DOHH2 (cell line): ENCODE data around the gene CPLX1.

Experiments used
- H3F3A ChIP-seq: fragments of 200-600 bp; sonication (generic), shearing (Covaris generic); 2 replicates; pipeline ENCODE4 v1.6.0; 2016; ENCODE audit warnings: antibody characterized with exemption, mild to moderate bottlenecking; ENCODE audit not compliant: control insufficient read depth, insufficient read depth
- H3K27ac ChIP-seq: fragments of 200-600 bp; sonication (generic); 2 replicates; pipeline ENCODE4 v1.5.1; 2014; ENCODE audit warnings: low read depth, mild to moderate bottlenecking, low read length, moderate library complexity
- H3K27me3 ChIP-seq: fragments of 200-600 bp; sonication (generic); 2 replicates; pipeline ENCODE4 v1.6.1; 2014; ENCODE audit warnings: mild to moderate bottlenecking, low read length, mixed read lengths; ENCODE audit not compliant: control insufficient read depth
- H3K36me3 ChIP-seq: fragments of 200-600 bp; sonication (generic); 2 replicates; pipeline ENCODE4 v1.6.1; 2014; ENCODE audit warnings: mild to moderate bottlenecking, low read length, moderate library complexity, mixed read lengths; ENCODE audit not compliant: control insufficient read depth
- H3K4me1 ChIP-seq: fragments of 200-600 bp; sonication (generic); 2 replicates; pipeline ENCODE4 v1.6.1; 2014; ENCODE audit warnings: mild to moderate bottlenecking, low read length, mixed read lengths; ENCODE audit not compliant: control insufficient read depth
- H3K4me2 ChIP-seq: fragments of 200-600 bp; sonication (generic); 2 replicates; pipeline ENCODE4 v1.6.0; 2014; ENCODE audit warnings: mild to moderate bottlenecking, low read length, moderate library complexity
- H3K4me3 ChIP-seq: fragments of 200-600 bp; sonication (generic); 2 replicates; pipeline ENCODE4 v1.5.1; 2014; ENCODE audit warnings: mild to moderate bottlenecking, low read length, mixed read lengths
- H3K79me2 ChIP-seq: fragments of 200-600 bp; sonication (generic); 2 replicates; pipeline ENCODE4 v1.6.1; 2014; ENCODE audit warnings: mild to moderate bottlenecking, low read length, mixed read lengths; ENCODE audit not compliant: control insufficient read depth
- H3K9me2 ChIP-seq: fragments of 200-600 bp; sonication (generic); replicated peaks from 2 replicates; pipeline ENCODE4 v1.6.1; 2014; ENCODE audit warnings: mild to moderate bottlenecking, low read length, mixed read lengths; ENCODE audit not compliant: control insufficient read depth
- H3K9me3 ChIP-seq: fragments of 200-600 bp; sonication (generic); 2 replicates; pipeline ENCODE4 v1.6.1; 2014; ENCODE audit warnings: antibody characterized with exemption, low read length, mixed read lengths; ENCODE audit not compliant: control insufficient read depth, insufficient read depth
- H4K20me1 ChIP-seq: fragments of 200-600 bp; sonication (generic); 2 replicates; pipeline ENCODE4 v1.6.0; 2014; ENCODE audit warnings: low read depth, mild to moderate bottlenecking, antibody characterized with exemption, low read length, moderate library complexity; ENCODE audit not compliant: control insufficient read depth, insufficient read depth
- CTCF ChIP-seq: fragments of 200-600 bp; sonication (generic); IDR thresholded peaks from one replicate; pipeline ENCODE4 v1.5.1; 2014; ENCODE audit warnings: antibody characterized with exemption, mild to moderate bottlenecking, low read depth, low read length; ENCODE audit not compliant: poor library complexity, severe bottlenecking
- EZH2phosphoT487 ChIP-seq: fragments of 200-600 bp; sonication (generic); IDR thresholded peaks from 2 replicates; pipeline ENCODE4 v1.6.1; 2017; ENCODE audit warnings: borderline replicate concordance, mild to moderate bottlenecking, antibody characterized with exemption, low read length, moderate library complexity, mixed read lengths

CPLX1 gene

DNA sequence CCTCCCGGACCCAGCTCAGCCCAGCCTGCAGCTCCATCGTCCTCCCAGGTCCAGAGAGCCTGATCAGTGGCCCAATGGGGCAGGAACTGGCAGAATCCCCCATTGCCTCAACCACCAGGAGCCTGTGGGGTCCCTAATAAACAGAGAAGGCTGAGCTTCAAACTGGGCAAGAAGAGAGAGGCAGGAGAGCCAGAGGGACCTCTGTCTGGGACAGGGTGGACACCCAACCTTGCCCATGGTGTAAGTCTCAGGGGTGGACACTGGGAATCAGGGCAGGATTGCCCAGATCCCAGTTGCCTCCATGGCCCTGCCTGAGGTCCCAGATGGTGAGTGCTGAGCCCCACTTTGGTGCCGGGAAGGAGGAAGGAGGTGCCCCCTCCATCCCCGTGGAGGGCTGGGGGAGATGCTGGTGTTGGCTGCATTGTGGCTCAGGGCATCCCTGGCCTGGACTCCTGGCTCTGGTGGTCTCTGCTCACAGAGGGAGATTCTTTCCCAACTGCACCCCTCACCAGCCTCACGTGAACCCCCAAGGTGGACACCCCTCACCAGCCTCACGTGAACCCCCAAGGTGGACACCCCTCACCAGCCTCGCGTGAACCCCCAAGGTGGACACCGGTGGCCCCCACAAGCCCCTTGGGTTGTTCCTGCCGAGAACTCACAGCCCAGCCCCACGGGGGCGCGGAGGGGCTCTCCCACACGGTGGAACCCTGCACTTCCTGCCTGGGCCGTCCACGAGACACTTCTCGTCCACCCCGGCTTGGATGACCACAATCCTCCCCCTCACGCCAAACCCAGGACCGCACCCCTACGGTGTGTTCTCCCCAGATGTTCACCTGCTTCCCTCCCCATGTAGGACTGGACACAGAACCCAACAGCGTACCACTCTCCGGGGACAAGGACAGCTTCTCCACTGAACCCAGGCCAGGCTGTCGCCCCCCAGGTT, 5.4 kb downstream of the CPLX1 start:
- H3K27me3 ChIP-seq = peaks cover 8% of the 10 kb centered on the region
- H3K79me2 ChIP-seq = no peaks in the 10 kb centered on the region
- no peaks in the 10 kb centered on the region for H3K9me3 ChIP-seq

GRCh38 chr4:819401-820229, 6.3 kb downstream of the CPLX1 start:
- H3F3A ChIP-seq = 0 out of 2 replicates have a peak, but pooled peaks cover 2% of the 10 kb centered on the region
- no peaks in the 10 kb centered on the region for H4K20me1 ChIP-seq
- TF ChIP-seq EZH2phosphoT487 = no peak

More for the DNA sequence above, 5.4 kb downstream of the CPLX1 start:
- TF ChIP-seq CTCF = no peak
- no peak for TF ChIP-seq EZH2phosphoT487
- Histone ChIP-seq H3K27ac (no peak overlapping the region), H3K4me3 (no peak overlapping the region), H4K20me1 (no peaks in the 10 kb centered on the region), H3K4me1 (peaks cover 9% of the 10 kb centered on the region), H3K36me3 (no peaks in the 10 kb centered on the region), H3K9me2 (no peaks in the 10 kb centered on the region), H3F3A (0 out of 2 replicates have a peak, but pooled peaks cover 2% of the 10 kb centered on the region), H3K4me2 (no peak overlapping the region)

DNA sequence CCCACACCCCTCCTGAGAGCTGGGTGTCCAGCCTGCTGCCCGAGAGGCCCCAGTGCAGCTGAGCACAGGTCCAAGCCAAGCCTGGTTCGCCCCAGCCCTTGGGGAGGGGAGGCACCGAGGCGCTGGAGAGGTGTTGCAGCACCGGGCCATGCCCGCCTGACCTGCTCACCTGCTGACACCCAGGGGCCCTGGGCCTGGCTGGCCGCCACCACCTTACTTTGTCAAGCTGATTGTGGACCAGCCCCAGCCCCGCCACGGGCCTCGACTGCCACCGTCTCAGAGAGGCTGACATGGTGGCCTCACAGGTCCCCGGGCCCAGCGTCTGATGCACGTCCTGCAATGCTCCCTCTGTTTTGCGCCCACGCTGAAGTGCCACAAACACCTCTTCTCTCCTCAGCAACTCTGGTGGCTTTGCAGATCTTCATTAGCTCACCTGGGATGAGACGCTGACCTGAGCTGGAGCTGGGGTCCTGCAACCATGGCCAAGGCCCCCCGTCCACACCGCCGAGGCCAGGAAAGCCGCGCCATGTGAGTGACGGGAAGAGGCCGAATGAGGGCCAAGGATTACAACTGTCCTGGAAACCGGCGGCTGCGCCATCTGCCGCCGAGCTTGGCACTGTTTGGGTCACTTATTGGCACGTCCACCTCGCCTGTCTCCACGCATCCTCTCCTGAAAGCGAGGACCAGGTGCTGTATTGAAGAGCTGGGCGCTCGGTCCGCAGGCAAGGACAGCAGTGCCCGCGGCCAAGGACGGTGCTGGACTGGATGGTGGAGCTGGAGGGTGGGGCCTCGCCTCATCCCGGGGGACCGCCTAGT, 7.6 kb downstream of the CPLX1 start:
- Histone ChIP-seq H3F3A (0 out of 2 replicates have a peak, but pooled peaks cover 2% of the 10 kb centered on the region), H3K36me3 (no peaks in the 10 kb centered on the region), H3K79me2 (no peaks in the 10 kb centered on the region), H3K27ac (no peak overlapping the region), H3K4me2 (no peak overlapping the region), H3K9me2 (no peaks in the 10 kb centered on the region), H3K4me1 (peaks cover 11% of the 10 kb centered on the region), H3K4me3 (no peak overlapping the region), H3K9me3 (no peaks in the 10 kb centered on the region), H3K27me3 (peaks cover 9% of the 10 kb centered on the region; the same call in 1 of the 2 replicates), H4K20me1 (no peaks in the 10 kb centered on the region)
- TF ChIP-seq EZH2phosphoT487 (no peak), CTCF (no peak)

More at GRCh38 chr4:819401-820229, 6.3 kb downstream of the CPLX1 start:
- Histone ChIP-seq H3K79me2 (no peaks in the 10 kb centered on the region), H3K9me2 (no peaks in the 10 kb centered on the region), H3K9me3 (no peaks in the 10 kb centered on the region), H3K36me3 (no peaks in the 10 kb centered on the region), H3K27me3 (peaks cover 9% of the 10 kb centered on the region), H3K4me3 (no peak overlapping the region), H3K4me1 (peaks cover 11% of the 10 kb centered on the region), H3K27ac (no peak overlapping the region), H3K4me2 (no peak overlapping the region)
